SU-DHL-6 (cell line): Measurements from ENCODE around the gene GALNT10.

Source experiments
- H2AFZ ChIP-seq: fragments of 200-600 bp; sonication (generic); 2 replicates; pipeline ENCODE4 v1.6.1; 2014; ENCODE audit warnings: low read depth, mild to moderate bottlenecking, moderate library complexity, mixed read lengths, antibody characterized with exemption, low read length; ENCODE audit not compliant: severe bottlenecking
- H3F3A ChIP-seq: fragments of 200-600 bp; shearing (Covaris generic); 2 replicates; pipeline ENCODE4 v1.6.0; 2016; ENCODE audit warnings: antibody characterized with exemption, mild to moderate bottlenecking; ENCODE audit not compliant: insufficient read depth
- H3K27ac ChIP-seq: fragments of 200-600 bp; sonication (generic); 2 replicates; pipeline ENCODE4 v1.5.1; 2016; ENCODE audit warnings: low read depth, mild to moderate bottlenecking, low read length, moderate library complexity, mixed read lengths
- H3K27me3 ChIP-seq: fragments of 200-600 bp; sonication (generic), shearing (Covaris generic); 2 replicates; pipeline ENCODE4 v1.6.0; 2014; ENCODE audit warnings: mild to moderate bottlenecking, low read length
- H3K36me3 ChIP-seq: fragments of 200-600 bp; sonication (generic); 2 replicates; pipeline ENCODE4 v1.6.1; 2014; ENCODE audit warnings: mild to moderate bottlenecking, low read length, mixed read lengths
- H3K4me2 ChIP-seq: fragments of 300-600, 200-600 bp; shearing (Covaris generic), sonication (generic); 2 replicates; pipeline ENCODE4 v1.6.0; 2014; ENCODE audit warnings: low read length, low read depth, mild to moderate bottlenecking; ENCODE audit not compliant: poor library complexity, severe bottlenecking
- H3K4me3 ChIP-seq: fragments of 200-600 bp; sonication (generic); 2 replicates; pipeline ENCODE4 v1.5.1; 2014; ENCODE audit warnings: antibody characterized with exemption, low read length, mild to moderate bottlenecking, mixed read lengths; ENCODE audit not compliant: insufficient read depth, poor library complexity, severe bottlenecking
- H3K79me2 ChIP-seq: fragments of 200-600 bp; sonication (generic); 2 replicates; pipeline ENCODE4 v1.6.1; 2014; ENCODE audit warnings: mild to moderate bottlenecking, low read length, moderate library complexity; ENCODE audit not compliant: insufficient read depth
- H3K9ac ChIP-seq: fragments of 200-600 bp; sonication (generic); 2 replicates; pipeline ENCODE4 v1.7.0; 2014; ENCODE audit warnings: mild to moderate bottlenecking, low read length
- H3K9me2 ChIP-seq: fragments of 200-600 bp; sonication (generic); replicated peaks from 2 replicates; pipeline ENCODE4 v1.6.1; 2014; ENCODE audit warnings: low read length; ENCODE audit not compliant: insufficient read depth
- H3K9me3 ChIP-seq: fragments of 200-600 bp; sonication (generic); 2 replicates; pipeline ENCODE4 v1.6.1; 2014; ENCODE audit warnings: low read length, mixed read lengths; ENCODE audit not compliant: insufficient read depth
- H4K20me1 ChIP-seq: fragments of 200-600 bp; sonication (generic); 2 replicates; pipeline ENCODE4 v1.6.1; 2014; ENCODE audit warnings: low read depth, mild to moderate bottlenecking, antibody characterized with exemption, low read length, moderate library complexity, mixed read lengths
- CTCF ChIP-seq: fragments of 200-600 bp; sonication (generic); IDR thresholded peaks from one replicate; pipeline ENCODE4 v1.5.1; 2017; ENCODE audit warnings: antibody characterized with exemption, mild to moderate bottlenecking, low read length, moderate library complexity; ENCODE audit not compliant: insufficient read depth, poor library complexity, severe bottlenecking
- EZH2phosphoT487 ChIP-seq: fragments of 200-600 bp; sonication (generic), shearing (Covaris generic); conservative IDR thresholded peaks from 2 replicates; pipeline ENCODE4 v1.6.1; 2018; ENCODE audit warnings: mild to moderate bottlenecking, antibody characterized with exemption, low read length, moderate library complexity, mixed read lengths

Gene GALNT10

GRCh38 chr5:154467655-154468354, 277.3 kb downstream of the GALNT10 start:
- H3F3A ChIP-seq = no peaks in the 10 kb centered on the region
- no peaks in the 10 kb centered on the region for H3K79me2 ChIP-seq
- no peak overlapping the region for H3K27ac ChIP-seq
- no peak overlapping the region for H2AFZ ChIP-seq
- H3K4me3 ChIP-seq = no peak overlapping the region
- no peaks in the 10 kb centered on the region for H3K9me3 ChIP-seq
- H3K9me2 ChIP-seq = no peaks in the 10 kb centered on the region
- TF ChIP-seq CTCF = peak; percentile 91
- TF ChIP-seq EZH2phosphoT487 = no peak
- H3K9ac ChIP-seq = no peak overlapping the region
- no peaks in the 10 kb centered on the region for H4K20me1 ChIP-seq
- H3K27me3 ChIP-seq = no peaks in the 10 kb centered on the region
- no peak overlapping the region for H3K4me2 ChIP-seq
- H3K36me3 ChIP-seq = no peaks in the 10 kb centered on the region

- Histone ChIP-seq H3K9me2 (no peaks in the 10 kb centered on the region), H3K4me2 (no peak overlapping the region), H3K27ac (no peak overlapping the region), H4K20me1 (no peaks in the 10 kb centered on the region), H3K9ac (no peak overlapping the region), H2AFZ (no peak overlapping the region), H3F3A (no peaks in the 10 kb centered on the region), H3K9me3 (no peaks in the 10 kb centered on the region), H3K4me3 (no peak overlapping the region), H3K27me3 (no peaks in the 10 kb centered on the region), H3K36me3 (no peaks in the 10 kb centered on the region), H3K79me2 (no peaks in the 10 kb centered on the region)
- no peak for TF ChIP-seq EZH2phosphoT487
- TF ChIP-seq CTCF = no peak
Measured at GRCh38 chr5:154470137-154470536, 279.6 kb downstream of the GALNT10 start.
